ENCODE results near the gene HMX3. TPM values are rescaled to one million over a fixed set of nuclear protein-coding genes. Genes with fewer than 3 reads are reported as not detected.
"Not testable (repeated sequence)": the region's sequence is repeated elsewhere in the genome, so short reads cannot be mapped to it uniquely, and the experiment has no call there.

The HMX3 gene
- total RNA-seq, 2 donors from 2014 or later, result 0.20 TPM; not detected in 1

- H3K36me3 Mint-ChIP-seq, result peaks cover 50 to 53% of the 10 kb centered on the region in 2 donors
- ATAC-seq (no peak), DNase-seq (ENCODE audit: low spot score in 2 of 2) (no peak)
- H3K27ac Mint-ChIP-seq, result peak overlapping the region; percentile 99 to 100
- H3K9me3 Mint-ChIP-seq, result peaks cover 0 to 6% of the 10 kb centered on the region in 2 donors
Measured at GRCh38 chr10:123153486-123154091, 17.8 kb downstream of the HMX3 start.

DNA sequence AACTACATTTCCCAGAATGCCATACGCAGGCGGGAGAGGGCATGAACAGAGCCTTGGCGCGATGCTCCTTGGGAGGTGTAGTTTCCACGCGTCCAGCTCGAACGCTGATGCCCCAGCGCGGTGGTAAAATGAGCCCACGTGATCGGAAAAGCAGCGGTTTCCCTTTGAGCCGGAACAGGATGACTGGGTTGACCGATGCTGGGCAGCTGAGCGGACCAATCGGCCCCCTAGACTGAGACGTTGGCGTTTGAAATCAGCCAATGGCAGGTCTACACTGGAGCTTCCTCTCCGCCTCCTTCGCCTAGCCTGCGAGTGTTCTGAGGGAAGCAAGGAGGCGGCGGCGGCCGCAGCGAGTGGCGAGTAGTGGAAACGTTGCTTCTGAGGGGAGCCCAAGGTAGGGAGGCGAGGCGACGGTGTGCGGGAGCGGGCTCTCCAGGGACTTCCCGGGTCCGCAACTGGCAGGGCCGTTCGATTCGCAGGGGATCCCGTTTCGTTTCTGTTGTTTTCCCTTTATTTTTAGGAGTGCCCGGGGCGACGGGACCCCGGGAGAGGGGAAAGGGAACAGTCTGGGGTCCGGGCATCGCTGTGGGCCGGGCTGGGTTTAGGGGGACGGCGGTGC is 18.4 kb downstream of the HMX3 start, which contains the start of gene BUB3:
TSS of gene BUB3 (plus strand) at position 311 of the 619 bp plus-strand sequence. CDS start 516 bp downstream, outside the sequence.
- Mint-ChIP-seq H3K27ac (peak within 1 kb of the TSS; percentile 99 to 100), H3K9me3 (peaks cover 0 to 6% of the 10 kb centered on the region in 2 donors), H3K36me3 (peaks cover 47 to 48% of the 10 kb centered on the region in 2 donors)
- ATAC-seq, result peak; percentile 93 to 94
- peak; percentile 88 to 98 for DNase-seq (ENCODE audit: low spot score in 2 of 2)

- peak; percentile 36 to 48 for ATAC-seq
- Mint-ChIP-seq H3K36me3 (peaks cover 47 to 48% of the 10 kb centered on the region in 2 donors), H3K9me3 (peaks cover 0 to 6% of the 10 kb centered on the region in 2 donors), H3K27ac (peak overlapping the region; percentile 99 to 100)
- DNase-seq (ENCODE audit: low spot score in 2 of 2), result peak; percentile 41 to 78
Measured at GRCh38 chr10:123154711-123155505, 19.1 kb downstream of the HMX3 start.

GRCh38 chr10:123156078-123156477 is 20.3 kb downstream of the HMX3 start:
- ATAC-seq (no peak), DNase-seq (ENCODE audit: low spot score in 2 of 2) (no peak)
- Mint-ChIP-seq H3K36me3 (peaks cover 47 to 48% of the 10 kb centered on the region in 2 donors), H3K27ac (peak overlapping the region; percentile 80 to 99), H3K9me3 (peaks cover 0 to 6% of the 10 kb centered on the region in 2 donors)

DNA sequence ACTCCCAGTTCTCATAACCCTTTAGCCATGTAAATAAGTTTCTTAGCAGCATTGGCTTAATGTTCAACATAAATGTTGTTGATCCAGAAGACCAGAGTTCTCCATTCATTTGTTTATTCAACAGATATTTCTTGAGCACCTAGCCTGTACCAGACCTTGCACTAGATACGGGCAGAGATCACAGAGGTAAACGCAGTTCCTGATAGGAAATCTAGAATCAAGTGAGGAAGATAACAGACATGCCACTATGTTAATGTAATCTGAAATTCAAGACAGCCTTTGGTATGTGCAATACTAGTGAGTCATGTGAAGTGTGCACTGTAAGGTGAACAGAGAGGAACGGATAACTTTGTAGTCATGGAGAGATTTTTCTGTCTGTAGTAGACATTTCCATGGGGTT is 21.4 kb downstream of the HMX3 start:
- ATAC-seq (no peak), DNase-seq (ENCODE audit: low spot score in 2 of 2) (no peak)
- Mint-ChIP-seq H3K36me3 (peaks cover 43 to 56% of the 10 kb centered on the region in 2 donors), H3K27ac (no peak overlapping the region), H3K9me3 (peaks cover 0 to 6% of the 10 kb centered on the region in 2 donors)

GRCh38 chr10:123158682-123159081 is 22.9 kb downstream of the HMX3 start:
- no peak for ATAC-seq
- DNase-seq (ENCODE audit: low spot score in 2 of 2), result no peak
- H3K27ac Mint-ChIP-seq, result no peak overlapping the region

GRCh38 chr10:123160311-123160980 is 24.7 kb downstream of the HMX3 start:
- DNase-seq (ENCODE audit: low spot score in 2 of 2) (no peak), ATAC-seq (peak; percentile 68 to 86)
- H3K36me3 Mint-ChIP-seq, result peaks cover 33 to 54% of the 10 kb centered on the region in 2 donors
- H3K9me3 Mint-ChIP-seq, result no peaks in the 10 kb centered on the region
- peak overlapping the region in 1 of 2 donors; percentile 65 for H3K27ac Mint-ChIP-seq

More at GRCh38 chr10:123158682-123159081, 22.9 kb downstream of the HMX3 start:
- peaks cover 0 to under 1% of the 10 kb centered on the region in 2 donors for H3K9me3 Mint-ChIP-seq
- H3K36me3 Mint-ChIP-seq, result peaks cover 43 to 67% of the 10 kb centered on the region in 2 donors

- DNase-seq (ENCODE audit: low spot score in 2 of 2) (no peak), ATAC-seq (no peak)
- H3K36me3 Mint-ChIP-seq, result peaks cover 17 to 39% of the 10 kb centered on the region in 2 donors
- no peaks in the 10 kb centered on the region for H3K9me3 Mint-ChIP-seq
- H3K27ac Mint-ChIP-seq, result no peak overlapping the region
Measured at GRCh38 chr10:123164319-123164718, 28.5 kb downstream of the HMX3 start.

GRCh38 chr10:123165445-123166072 is 29.8 kb downstream of the HMX3 start:
- ATAC-seq, result no peak
- no peak overlapping the region for H3K27ac Mint-ChIP-seq
- peaks cover 22 to 42% of the 10 kb centered on the region in 2 donors for H3K36me3 Mint-ChIP-seq
- H3K9me3 Mint-ChIP-seq, result no peaks in the 10 kb centered on the region
- DNase-seq (ENCODE audit: low spot score in 2 of 2), result no peak

GRCh38 chr10:123166618-123167017 is 30.8 kb downstream of the HMX3 start:
- H3K36me3 Mint-ChIP-seq, result peaks cover 22 to 44% of the 10 kb centered on the region in 2 donors
- no peak for DNase-seq (ENCODE audit: low spot score in 2 of 2)
- no peak overlapping the region for H3K27ac Mint-ChIP-seq
- ATAC-seq, result no peak
- H3K9me3 Mint-ChIP-seq, result no peaks in the 10 kb centered on the region

- DNase-seq (ENCODE audit: low spot score in 2 of 2) (no peak), ATAC-seq (no peak)
- Mint-ChIP-seq H3K36me3 (peaks cover 32 to 48% of the 10 kb centered on the region in 2 donors), H3K9me3 (peaks cover 0 to 3% of the 10 kb centered on the region in 2 donors), H3K27ac (no peak overlapping the region)
Measured at GRCh38 chr10:123170961-123171360, 35.2 kb downstream of the HMX3 start.

DNA sequence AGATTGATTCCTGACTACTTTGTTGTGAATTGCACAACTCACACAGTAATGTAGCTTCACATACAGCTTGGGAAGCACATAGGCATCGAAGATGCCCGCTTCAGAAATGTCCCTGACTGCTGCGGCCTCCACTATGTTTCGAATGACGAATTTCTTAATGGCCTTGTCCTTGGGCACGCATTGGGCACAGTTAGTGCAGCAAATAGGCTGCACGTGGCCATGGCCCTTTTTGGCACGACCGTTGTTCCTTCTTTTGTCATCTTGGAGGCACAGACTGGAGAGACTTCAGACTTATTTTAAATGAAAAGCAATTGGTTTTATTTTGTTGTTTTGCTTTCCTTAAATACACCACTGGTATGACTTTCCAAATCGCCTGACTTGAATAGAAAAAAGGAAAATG is 35.8 kb downstream of the HMX3 start:
- H3K27ac Mint-ChIP-seq, ATAC-seq: not testable (repeated sequence)

GRCh38 chr10:123175389-123176387 is 39.9 kb downstream of the HMX3 start:
- Mint-ChIP-seq H3K36me3 (peaks cover 31 to 52% of the 10 kb centered on the region in 2 donors), H3K27ac (no peak overlapping the region), H3K9me3 (peaks cover 3 to 7% of the 10 kb centered on the region in 2 donors)
- ATAC-seq, result no peak
- DNase-seq (ENCODE audit: low spot score in 2 of 2), result no peak

More for the DNA sequence above, 35.8 kb downstream of the HMX3 start:
- not testable (repeated sequence) for DNase-seq (ENCODE audit: low spot score in 2 of 2); H3K9me3 Mint-ChIP-seq
- H3K36me3 Mint-ChIP-seq, result peaks cover 35 to 51% of the 10 kb centered on the region in 2 donors

- Mint-ChIP-seq H3K9me3 (peaks cover 6 to 11% of the 10 kb centered on the region in 2 donors), H3K36me3 (peaks cover 37 to 52% of the 10 kb centered on the region in 2 donors)
- ATAC-seq; H3K27ac Mint-ChIP-seq; DNase-seq (ENCODE audit: low spot score in 2 of 2): not testable (repeated sequence)
Measured at GRCh38 chr10:123178390-123178789, 42.6 kb downstream of the HMX3 start.
